ENCODE measurements around the gene HS6ST3.

HS6ST3 gene

GRCh38 chr13:96539791-96540190 is 449.9 kb downstream of the HS6ST3 start:
- Histone ChIP-seq H3K36me3 (ENCODE audit: insufficient read depth, low read length) (no peaks in the 10 kb centered on the region), H3K27me3 (ENCODE audit: insufficient read depth, low read length) (no peaks in the 10 kb centered on the region), H3K9ac (ENCODE audit: low read depth, low read length) (no peak overlapping the region), H3K4me3 (ENCODE audit: low read length) (no peak overlapping the region), H3K9me3 (ENCODE audit: insufficient read depth, low read depth, low read length) (no peaks in the 10 kb centered on the region), H3K27ac (ENCODE audit: low read depth, low read length) (no peak overlapping the region), H3K4me1 (ENCODE audit: insufficient read depth, low read length) (no peaks in the 10 kb centered on the region)
- WGBS, result 98% methylated on average over 2 of the region's 2 CpGs

GRCh38 chr13:96540670-96541069 is 450.8 kb downstream of the HS6ST3 start:
- Histone ChIP-seq H3K27ac (ENCODE audit: low read depth, low read length) (no peak overlapping the region), H3K27me3 (ENCODE audit: insufficient read depth, low read length) (no peaks in the 10 kb centered on the region), H3K4me3 (ENCODE audit: low read length) (no peak overlapping the region), H3K9ac (ENCODE audit: low read depth, low read length) (no peak overlapping the region), H3K4me1 (ENCODE audit: insufficient read depth, low read length) (no peaks in the 10 kb centered on the region), H3K36me3 (ENCODE audit: insufficient read depth, low read length) (no peaks in the 10 kb centered on the region), H3K9me3 (ENCODE audit: insufficient read depth, low read depth, low read length) (no peaks in the 10 kb centered on the region)
- WGBS, result 92% methylated on average over 3 of the region's 3 CpGs

GRCh38 chr13:96542986-96543385 is 453.1 kb downstream of the HS6ST3 start:
- WGBS, result 89% methylated on average over 2 of the region's 2 CpGs
- Histone ChIP-seq H3K9ac (ENCODE audit: low read depth, low read length) (no peak overlapping the region), H3K4me3 (ENCODE audit: low read length) (no peak overlapping the region), H3K27me3 (ENCODE audit: insufficient read depth, low read length) (no peaks in the 10 kb centered on the region), H3K9me3 (ENCODE audit: insufficient read depth, low read depth, low read length) (no peaks in the 10 kb centered on the region), H3K27ac (ENCODE audit: low read depth, low read length) (no peak overlapping the region), H3K4me1 (ENCODE audit: insufficient read depth, low read length) (no peaks in the 10 kb centered on the region), H3K36me3 (ENCODE audit: insufficient read depth, low read length) (no peaks in the 10 kb centered on the region)

GRCh38 chr13:96544957-96545356 is 455.1 kb downstream of the HS6ST3 start:
- no peaks in the 10 kb centered on the region for H3K9me3 ChIP-seq (ENCODE audit: insufficient read depth, low read depth, low read length)
- no peak overlapping the region for H3K27ac ChIP-seq (ENCODE audit: low read depth, low read length)
- WGBS, result 95% methylated on average over 1 of the region's 2 CpGs
- H3K36me3 ChIP-seq (ENCODE audit: insufficient read depth, low read length), result no peaks in the 10 kb centered on the region
- no peak overlapping the region for H3K9ac ChIP-seq (ENCODE audit: low read depth, low read length)
- H3K27me3 ChIP-seq (ENCODE audit: insufficient read depth, low read length), result no peaks in the 10 kb centered on the region
- no peaks in the 10 kb centered on the region for H3K4me1 ChIP-seq (ENCODE audit: insufficient read depth, low read length)
- no peak overlapping the region for H3K4me3 ChIP-seq (ENCODE audit: low read length)

DNA sequence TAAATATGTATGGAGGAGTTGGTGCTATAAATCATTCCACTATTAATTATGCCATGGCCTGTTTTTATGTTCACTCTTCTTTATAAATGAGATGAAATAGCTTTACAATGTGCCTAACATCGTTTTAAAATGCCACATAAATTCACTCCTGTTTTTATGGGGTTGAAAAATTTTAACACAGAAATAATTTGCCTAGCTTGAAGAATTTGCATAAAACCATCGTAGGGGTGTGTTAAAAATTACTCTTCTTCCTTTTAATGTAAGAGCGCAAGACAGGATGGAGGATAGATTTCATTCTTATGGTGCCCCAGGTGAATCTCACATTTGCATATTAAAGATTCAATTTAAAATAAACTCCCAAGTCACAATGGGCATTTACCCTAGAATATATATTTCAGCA is 456.6 kb downstream of the HS6ST3 start:
- H3K27ac ChIP-seq (ENCODE audit: low read depth, low read length), result no peak overlapping the region
- H3K9ac ChIP-seq (ENCODE audit: low read depth, low read length), result no peak overlapping the region
- H3K27me3 ChIP-seq (ENCODE audit: insufficient read depth, low read length), result no peaks in the 10 kb centered on the region
- H3K9me3 ChIP-seq (ENCODE audit: insufficient read depth, low read depth, low read length), result no peaks in the 10 kb centered on the region
- H3K36me3 ChIP-seq (ENCODE audit: insufficient read depth, low read length), result no peaks in the 10 kb centered on the region
- no peak overlapping the region for H3K4me3 ChIP-seq (ENCODE audit: low read length)
- WGBS, result 100% methylated on average over 2 of the region's 3 CpGs
- no peaks in the 10 kb centered on the region for H3K4me1 ChIP-seq (ENCODE audit: insufficient read depth, low read length)

DNA sequence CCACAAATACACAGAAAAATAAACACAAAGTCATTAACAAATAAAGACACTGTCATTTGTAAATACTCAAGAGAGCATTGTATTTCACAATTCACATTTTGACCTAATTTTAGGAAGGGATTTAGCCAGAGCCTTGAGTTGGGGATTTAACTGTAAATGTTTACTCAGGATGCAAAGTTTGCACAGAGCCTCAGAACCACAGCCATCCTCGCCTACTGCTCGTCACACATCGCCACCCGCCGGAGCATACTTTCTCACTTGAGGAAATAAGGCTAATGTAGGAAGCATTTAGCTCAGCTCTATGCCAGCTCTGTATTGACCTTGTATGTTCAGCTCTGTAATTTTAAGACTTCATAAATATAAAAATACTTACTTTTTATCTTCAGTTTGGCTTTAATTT is 461.6 kb downstream of the HS6ST3 start:
- H3K4me1 ChIP-seq (ENCODE audit: insufficient read depth, low read length), result no peaks in the 10 kb centered on the region
- H3K4me3 ChIP-seq (ENCODE audit: low read length), result no peak overlapping the region
- no peaks in the 10 kb centered on the region for H3K27me3 ChIP-seq (ENCODE audit: insufficient read depth, low read length)
- no peaks in the 10 kb centered on the region for H3K9me3 ChIP-seq (ENCODE audit: insufficient read depth, low read depth, low read length)
- no peak overlapping the region for H3K9ac ChIP-seq (ENCODE audit: low read depth, low read length)
- no peaks in the 10 kb centered on the region for H3K36me3 ChIP-seq (ENCODE audit: insufficient read depth, low read length)
- WGBS, result 78% methylated on average over 5 of the region's 5 CpGs
- H3K27ac ChIP-seq (ENCODE audit: low read depth, low read length), result no peak overlapping the region

DNA sequence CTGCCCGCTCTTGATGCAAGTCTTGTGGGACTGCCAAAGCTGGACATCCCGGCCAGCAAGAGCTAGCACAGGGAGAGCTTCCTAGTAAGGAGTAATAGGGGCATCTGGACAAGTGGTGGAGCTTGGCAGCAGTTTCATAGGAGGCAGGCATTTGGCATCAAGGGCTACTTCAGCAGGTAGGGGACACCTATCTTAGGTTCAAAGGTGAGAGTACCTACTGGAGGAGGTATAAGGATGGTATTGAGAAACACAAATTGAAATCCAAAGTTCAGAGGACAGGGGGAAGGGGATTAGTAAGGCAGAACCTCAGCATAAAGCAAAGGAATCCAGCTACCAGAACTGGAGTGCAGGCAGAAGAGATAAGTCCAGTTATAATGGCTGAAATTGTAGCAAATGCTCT is 462.7 kb downstream of the HS6ST3 start:
- Histone ChIP-seq H3K4me3 (ENCODE audit: low read length) (no peak overlapping the region), H3K27ac (ENCODE audit: low read depth, low read length) (no peak overlapping the region), H3K36me3 (ENCODE audit: insufficient read depth, low read length) (no peaks in the 10 kb centered on the region), H3K9ac (ENCODE audit: low read depth, low read length) (no peak overlapping the region), H3K4me1 (ENCODE audit: insufficient read depth, low read length) (no peaks in the 10 kb centered on the region), H3K9me3 (ENCODE audit: insufficient read depth, low read depth, low read length) (no peaks in the 10 kb centered on the region), H3K27me3 (ENCODE audit: insufficient read depth, low read length) (no peaks in the 10 kb centered on the region)
- WGBS, result 96% methylated on average over 2 of the region's 2 CpGs

GRCh38 chr13:96553796-96554195 is 463.9 kb downstream of the HS6ST3 start:
- Histone ChIP-seq H3K27me3 (ENCODE audit: insufficient read depth, low read length) (no peaks in the 10 kb centered on the region), H3K4me1 (ENCODE audit: insufficient read depth, low read length) (no peaks in the 10 kb centered on the region), H3K27ac (ENCODE audit: low read depth, low read length) (no peak overlapping the region), H3K4me3 (ENCODE audit: low read length) (no peak overlapping the region), H3K9me3 (ENCODE audit: insufficient read depth, low read depth, low read length) (no peaks in the 10 kb centered on the region), H3K9ac (ENCODE audit: low read depth, low read length) (no peak overlapping the region), H3K36me3 (ENCODE audit: insufficient read depth, low read length) (no peaks in the 10 kb centered on the region)
- WGBS, result 97% methylated on average over 7 of the region's 7 CpGs

GRCh38 chr13:96573563-96573962 is 483.7 kb downstream of the HS6ST3 start:
- Histone ChIP-seq H3K36me3 (ENCODE audit: insufficient read depth, low read length) (no peaks in the 10 kb centered on the region), H3K4me1 (ENCODE audit: insufficient read depth, low read length) (no peaks in the 10 kb centered on the region), H3K4me3 (ENCODE audit: low read length) (no peak overlapping the region), H3K27ac (ENCODE audit: low read depth, low read length) (no peak overlapping the region), H3K9me3 (ENCODE audit: insufficient read depth, low read depth, low read length) (no peaks in the 10 kb centered on the region), H3K27me3 (ENCODE audit: insufficient read depth, low read length) (no peaks in the 10 kb centered on the region), H3K9ac (ENCODE audit: low read depth, low read length) (no peak overlapping the region)
- 92% methylated on average over 4 of the region's 4 CpGs for WGBS

GRCh38 chr13:96575423-96576320 is 485.8 kb downstream of the HS6ST3 start:
- 92% methylated on average over 14 of the region's 14 CpGs for WGBS
- H3K27ac ChIP-seq (ENCODE audit: low read depth, low read length), result no peak overlapping the region
- no peaks in the 10 kb centered on the region for H3K9me3 ChIP-seq (ENCODE audit: insufficient read depth, low read depth, low read length)

GRCh38 chr13:96581741-96582140 is 491.8 kb downstream of the HS6ST3 start:
- Histone ChIP-seq H3K9ac (ENCODE audit: low read depth, low read length) (no peak overlapping the region), H3K36me3 (ENCODE audit: insufficient read depth, low read length) (no peaks in the 10 kb centered on the region), H3K9me3 (ENCODE audit: insufficient read depth, low read depth, low read length) (no peaks in the 10 kb centered on the region), H3K4me3 (ENCODE audit: low read length) (no peak overlapping the region), H3K4me1 (ENCODE audit: insufficient read depth, low read length) (no peaks in the 10 kb centered on the region), H3K27me3 (ENCODE audit: insufficient read depth, low read length) (no peaks in the 10 kb centered on the region), H3K27ac (ENCODE audit: low read depth, low read length) (no peak overlapping the region)

More at GRCh38 chr13:96575423-96576320, 485.8 kb downstream of the HS6ST3 start:
- H3K9ac ChIP-seq (ENCODE audit: low read depth, low read length), result no peak overlapping the region
- no peaks in the 10 kb centered on the region for H3K4me1 ChIP-seq (ENCODE audit: insufficient read depth, low read length)
- H3K36me3 ChIP-seq (ENCODE audit: insufficient read depth, low read length), result no peaks in the 10 kb centered on the region
- no peak overlapping the region for H3K4me3 ChIP-seq (ENCODE audit: low read length)
- no peaks in the 10 kb centered on the region for H3K27me3 ChIP-seq (ENCODE audit: insufficient read depth, low read length)

DNA sequence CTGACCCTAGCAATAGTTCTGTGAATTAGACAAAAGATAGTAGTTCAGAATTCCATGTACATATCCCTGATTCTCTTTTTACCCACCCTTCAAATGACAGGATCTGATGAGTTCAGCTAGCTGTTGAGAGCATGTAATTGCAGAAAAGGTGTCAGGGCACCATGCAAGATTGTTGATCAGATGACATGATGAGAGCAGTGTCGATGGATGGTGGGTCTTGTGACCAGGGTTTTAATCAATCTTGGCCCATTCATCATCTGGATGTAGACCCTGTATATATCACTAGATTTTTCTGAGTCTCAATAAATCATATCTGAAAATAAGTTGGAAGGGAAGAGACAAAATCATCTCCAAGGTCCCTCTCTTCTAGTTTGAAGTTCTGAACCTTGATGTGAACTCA is 525.3 kb downstream of the HS6ST3 start:
- Histone ChIP-seq H3K36me3 (ENCODE audit: insufficient read depth, low read length) (no peaks in the 10 kb centered on the region), H3K9me3 (ENCODE audit: insufficient read depth, low read depth, low read length) (no peaks in the 10 kb centered on the region), H3K9ac (ENCODE audit: low read depth, low read length) (no peak overlapping the region), H3K4me1 (ENCODE audit: insufficient read depth, low read length) (no peaks in the 10 kb centered on the region), H3K27ac (ENCODE audit: low read depth, low read length) (no peak overlapping the region), H3K27me3 (ENCODE audit: insufficient read depth, low read length) (no peaks in the 10 kb centered on the region), H3K4me3 (ENCODE audit: low read length) (no peak overlapping the region)
- WGBS, result 93% methylated on average over 1 of the region's 1 CpG
